DOHH2 (cell line): ENCODE results near the gene KIF1A.
"Not testable (repeated sequence)": the region's sequence is repeated elsewhere in the genome, so short reads cannot be mapped to it uniquely, and the experiment has no call there.

Experiments used
- EZH2phosphoT487 ChIP-seq: fragments of 200-600 bp; sonication (generic); IDR thresholded peaks from 2 replicates; pipeline ENCODE4 v1.6.1; 2017; ENCODE audit warnings: borderline replicate concordance, mild to moderate bottlenecking, antibody characterized with exemption, low read length, moderate library complexity, mixed read lengths
- TF ChIP-seq, protein P1 (sequence below): fragments of 200-600 bp; sonication (generic); IDR thresholded peaks from one replicate; pipeline ENCODE4 v1.5.1; 2014; ENCODE audit warnings: antibody characterized with exemption, mild to moderate bottlenecking, low read depth, low read length; ENCODE audit not compliant: poor library complexity, severe bottlenecking

DNA sequence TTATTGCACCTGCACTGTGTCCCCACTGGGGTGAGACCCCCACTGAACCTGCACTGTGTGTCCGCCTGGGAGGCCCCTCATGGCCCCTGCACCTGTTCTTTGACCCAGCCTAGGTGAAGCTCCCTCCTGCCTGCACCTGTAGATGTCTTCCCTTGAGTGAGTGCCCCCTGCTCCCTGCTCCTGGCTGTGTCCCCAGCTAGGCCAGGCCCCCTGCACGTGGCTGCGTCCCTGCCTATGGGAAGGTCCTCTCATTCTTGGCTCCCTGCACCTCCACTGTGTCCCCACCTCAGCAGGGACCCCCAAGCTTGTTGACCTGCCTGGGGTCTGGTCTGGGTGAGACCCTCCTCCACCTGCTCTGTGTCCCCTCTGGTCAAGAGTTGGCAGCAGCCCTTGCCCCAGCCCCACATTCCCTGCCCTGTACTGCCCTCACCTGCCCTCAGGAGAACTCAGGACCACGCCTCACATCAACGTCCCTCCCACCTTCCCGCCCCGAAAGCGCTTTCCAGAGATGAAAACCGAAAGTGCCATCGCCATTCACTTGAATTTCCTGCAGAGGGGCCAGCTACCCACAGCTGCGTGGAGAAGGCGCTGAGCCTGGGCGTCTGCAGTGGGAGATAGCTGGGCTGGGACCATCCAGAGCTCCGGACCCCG is 136.6 kb downstream of the KIF1A start:
- TF ChIP-seq, protein P1, sequence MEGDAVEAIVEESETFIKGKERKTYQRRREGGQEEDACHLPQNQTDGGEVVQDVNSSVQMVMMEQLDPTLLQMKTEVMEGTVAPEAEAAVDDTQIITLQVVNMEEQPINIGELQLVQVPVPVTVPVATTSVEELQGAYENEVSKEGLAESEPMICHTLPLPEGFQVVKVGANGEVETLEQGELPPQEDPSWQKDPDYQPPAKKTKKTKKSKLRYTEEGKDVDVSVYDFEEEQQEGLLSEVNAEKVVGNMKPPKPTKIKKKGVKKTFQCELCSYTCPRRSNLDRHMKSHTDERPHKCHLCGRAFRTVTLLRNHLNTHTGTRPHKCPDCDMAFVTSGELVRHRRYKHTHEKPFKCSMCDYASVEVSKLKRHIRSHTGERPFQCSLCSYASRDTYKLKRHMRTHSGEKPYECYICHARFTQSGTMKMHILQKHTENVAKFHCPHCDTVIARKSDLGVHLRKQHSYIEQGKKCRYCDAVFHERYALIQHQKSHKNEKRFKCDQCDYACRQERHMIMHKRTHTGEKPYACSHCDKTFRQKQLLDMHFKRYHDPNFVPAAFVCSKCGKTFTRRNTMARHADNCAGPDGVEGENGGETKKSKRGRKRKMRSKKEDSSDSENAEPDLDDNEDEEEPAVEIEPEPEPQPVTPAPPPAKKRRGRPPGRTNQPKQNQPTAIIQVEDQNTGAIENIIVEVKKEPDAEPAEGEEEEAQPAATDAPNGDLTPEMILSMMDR, result not testable (repeated sequence)
- TF ChIP-seq EZH2phosphoT487, result not testable (repeated sequence)
